Activated CD8-positive, alpha-beta memory T cell treated with anti-CD3 and anti-CD28 coated beads, Interleukin-2, amount 10 ng/mL, durations not matched to agents 7 days and 5 days (primary cell): ENCODE results near the gene METTL4. TPM values are rescaled to one million over a fixed set of nuclear protein-coding genes. Genes with fewer than 3 reads are reported as not detected.
A peak's percentile ranks its signal among the peaks of the same experiment; 100 is the strongest.
"Not testable (repeated sequence)": the region's sequence is repeated elsewhere in the genome, so short reads cannot be mapped to it uniquely, and the experiment has no call there.

Source experiments
- ATAC-seq: fragments of 150-1000 bp; cut with Tn5 transposase; one replicate; pipeline ENCODE4 v1.10.0; 2021; ENCODE audit warnings: moderate library complexity
- CTCF ChIA-PET: fragments of 350-600 bp; sonication (Branson Sonifier 250); formaldehyde crosslinking; loops from one replicate; lab custom pipeline; 2021; ENCODE audit warnings: antibody characterized with exemption; lab: Charles Lee
- DNase-seq: peaks from one replicate; pipeline ENCODE4 v3.0.0-alpha.2; 2020
- H3K27ac Mint-ChIP-seq: one replicate; pipeline ENCODE4 v1.8.0; 2021; ENCODE audit warnings: mild to moderate bottlenecking, mixed read lengths
- H3K27me3 Mint-ChIP-seq: one replicate; pipeline ENCODE4 v1.8.0; 2021; ENCODE audit warnings: mixed read lengths
- H3K36me3 Mint-ChIP-seq: one replicate; pipeline ENCODE4 v1.8.0; 2021; ENCODE audit warnings: mild to moderate bottlenecking, mixed read lengths
- H3K4me1 Mint-ChIP-seq: one replicate; pipeline ENCODE4 v1.8.0; 2021; ENCODE audit warnings: mixed read lengths
- H3K4me3 Mint-ChIP-seq: one replicate; pipeline ENCODE4 v1.8.0; 2021; ENCODE audit warnings: mild to moderate bottlenecking, moderate library complexity, mixed read lengths
- H3K9me3 Mint-ChIP-seq: one replicate; pipeline ENCODE4 v1.8.0; 2022; ENCODE audit warnings: low read depth, mixed read lengths
- total RNA-seq, 2 experiments: library from RNA; stranded (reverse); gene quantifications; one replicate each; pipeline ENCODE4 v1.2.3, GENCODE V29; 2021

The METTL4 gene
- total RNA-seq, 2 experiments from 2014 or later = 20.9 to 25.3 TPM

DNA sequence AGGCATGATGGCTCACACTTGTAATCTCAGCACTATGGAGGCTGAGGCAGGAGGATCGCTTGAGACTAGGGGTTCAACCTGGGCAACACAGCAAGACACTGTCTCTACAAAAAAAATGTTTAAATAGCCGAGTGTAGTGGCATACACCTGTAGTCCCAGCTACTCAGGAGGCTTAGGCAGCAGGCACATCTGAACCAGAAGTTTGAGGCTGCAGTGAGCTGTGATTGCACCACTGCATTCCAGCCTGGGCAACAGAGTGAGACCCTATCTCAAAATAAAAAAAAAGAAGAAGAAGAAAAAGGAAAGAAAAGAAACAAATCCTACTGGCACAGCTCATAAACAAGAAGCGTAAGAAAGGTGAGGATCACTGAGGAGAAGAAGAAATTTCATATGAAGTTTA lies 19.9 kb downstream of the METTL4 start:
- DNase-seq (no peak), ATAC-seq (no peak)
- Mint-ChIP-seq H3K36me3 (peaks cover 17% of the 10 kb centered on the region), H3K27me3 (no peaks in the 10 kb centered on the region), H3K9me3 (no peaks in the 10 kb centered on the region), H3K27ac (no peak overlapping the region), H3K4me1 (no peaks in the 10 kb centered on the region), H3K4me3 (no peak overlapping the region)
- CTCF ChIA-PET = interaction anchor here (1.0 kb wide), 1 partner anchor 10 kb away, joined by 3 read pairs; no protein-coding TSS in a partner anchor

DNA sequence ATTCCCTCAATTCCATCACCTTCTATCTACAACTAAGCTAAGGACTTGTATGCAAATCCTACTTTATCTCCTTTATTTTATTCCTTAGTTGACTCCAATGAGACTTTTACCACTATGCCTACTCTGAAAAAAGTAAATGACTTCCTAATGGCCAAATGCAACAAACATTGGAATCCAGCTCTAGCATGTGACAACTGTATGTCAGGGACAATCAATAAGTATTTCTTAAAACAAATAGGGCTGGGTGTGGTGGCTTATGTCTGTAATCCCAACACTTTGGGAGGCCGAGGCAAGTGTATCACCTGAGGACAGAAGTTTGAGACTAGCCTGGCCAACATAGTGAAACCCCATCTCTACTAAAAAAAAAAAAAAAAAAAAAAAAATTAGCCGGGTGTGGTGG lies 21.8 kb downstream of the METTL4 start:
- no peak for ATAC-seq
- no peaks in the 10 kb centered on the region for H3K9me3 Mint-ChIP-seq
- CTCF ChIA-PET = no interaction called here

GRCh38 chr18:2547477-2548087 lies 23.7 kb downstream of the METTL4 start:
- H3K36me3 Mint-ChIP-seq = peaks cover 15% of the 10 kb centered on the region
- no peak overlapping the region for H3K27ac Mint-ChIP-seq
- H3K4me3 Mint-ChIP-seq = no peak overlapping the region
- no peaks in the 10 kb centered on the region for H3K4me1 Mint-ChIP-seq
- CTCF ChIA-PET = interaction anchor here (1.0 to 2.0 kb wide), 8 partner anchors 10 to 443 kb away, joined by 3 to 7 read pairs (median 4); no protein-coding TSS in a partner anchor
- ATAC-seq (peak; percentile 47), DNase-seq (no peak)
- H3K9me3 Mint-ChIP-seq = no peaks in the 10 kb centered on the region
- H3K27me3 Mint-ChIP-seq = no peaks in the 10 kb centered on the region

More for the DNA sequence above, 21.8 kb downstream of the METTL4 start:
- no peak for DNase-seq
- no peaks in the 10 kb centered on the region for H3K4me1 Mint-ChIP-seq
- no peaks in the 10 kb centered on the region for H3K27me3 Mint-ChIP-seq
- no peak overlapping the region for H3K4me3 Mint-ChIP-seq
- H3K36me3 Mint-ChIP-seq = peaks cover 18% of the 10 kb centered on the region
- H3K27ac Mint-ChIP-seq = no peak overlapping the region

DNA sequence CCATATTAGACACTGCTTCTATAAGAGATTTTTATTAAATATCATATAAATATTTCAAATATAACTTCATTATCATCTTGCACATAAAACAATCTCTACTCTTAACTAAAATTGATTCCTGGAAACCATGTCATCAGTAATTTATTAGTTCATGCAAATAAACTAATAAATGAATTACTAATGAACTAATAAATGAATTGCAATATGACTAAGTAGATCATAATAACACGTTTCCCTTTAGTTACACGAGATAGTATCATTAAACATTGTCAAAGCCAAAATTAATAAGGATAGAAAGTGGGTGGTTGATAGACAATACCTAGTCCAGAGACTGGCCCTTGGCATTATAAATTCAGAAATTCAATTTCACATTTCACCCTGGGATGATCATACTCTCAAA lies 26.1 kb downstream of the METTL4 start:
- no peaks in the 10 kb centered on the region for H3K27me3 Mint-ChIP-seq
- H3K9me3 Mint-ChIP-seq = no peaks in the 10 kb centered on the region
- peaks cover 9% of the 10 kb centered on the region for H3K36me3 Mint-ChIP-seq
- no peak overlapping the region for H3K27ac Mint-ChIP-seq
- H3K4me3 Mint-ChIP-seq = no peak overlapping the region
- CTCF ChIA-PET = no interaction called here
- DNase-seq (no peak), ATAC-seq (no peak)
- H3K4me1 Mint-ChIP-seq = peaks cover 2% of the 10 kb centered on the region

DNA sequence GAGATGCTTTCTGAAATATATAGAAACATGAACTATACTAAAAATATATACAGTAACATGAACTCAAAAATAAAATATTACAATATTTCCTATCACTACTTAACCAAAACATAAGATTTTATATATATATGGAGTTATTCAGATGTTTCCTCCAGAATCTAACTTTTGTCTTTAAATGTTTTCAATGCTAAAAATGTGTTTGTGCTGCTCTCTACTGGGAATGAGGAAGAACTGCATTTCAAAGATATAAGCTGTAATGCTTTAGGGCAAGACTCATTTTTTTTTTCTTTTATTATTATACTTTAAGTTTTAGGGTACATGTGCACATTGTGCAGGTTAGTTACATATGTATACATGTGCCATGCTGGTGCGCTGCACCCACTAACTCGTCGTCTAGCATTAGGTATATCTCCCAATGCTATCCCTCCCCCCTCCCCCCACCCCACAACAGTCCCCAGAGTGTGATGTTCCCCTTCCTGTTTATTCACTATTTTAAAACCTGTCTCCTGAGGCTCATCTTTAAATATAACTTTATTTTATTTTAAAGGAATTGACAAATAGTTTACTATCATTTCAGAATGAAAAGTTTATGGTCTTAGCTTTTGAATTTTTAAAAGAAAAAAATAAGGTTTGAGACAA lies 29.3 kb downstream of the METTL4 start:
- not testable (repeated sequence) for H3K4me3 Mint-ChIP-seq, ATAC-seq, H3K4me1 Mint-ChIP-seq, DNase-seq, H3K27ac Mint-ChIP-seq, H3K36me3 Mint-ChIP-seq, H3K9me3 Mint-ChIP-seq, H3K27me3 Mint-ChIP-seq
- CTCF ChIA-PET = interaction anchor here (0.6 to 2.4 kb wide), 22 partner anchors 8 to 1887 kb away, joined by 3 to 24 read pairs (median 3); partner anchors contain the start of genes METTL4 and NDC80

- DNase-seq (no peak), ATAC-seq (no peak)
- CTCF ChIA-PET = no interaction called here
- Mint-ChIP-seq H3K27me3 (no peaks in the 10 kb centered on the region), H3K4me3 (no peak overlapping the region), H3K27ac (no peak overlapping the region), H3K9me3 (no peaks in the 10 kb centered on the region), H3K36me3 (peaks cover 11% of the 10 kb centered on the region), H3K4me1 (peaks cover 2% of the 10 kb centered on the region)
Measured at GRCh38 chr18:2540575-2540974, 30.7 kb downstream of the METTL4 start.

- H3K4me1 Mint-ChIP-seq = peaks cover 2% of the 10 kb centered on the region
- no peak overlapping the region for H3K27ac Mint-ChIP-seq
- no peak for ATAC-seq
- H3K36me3 Mint-ChIP-seq = peaks cover 21% of the 10 kb centered on the region
- DNase-seq = no peak
- CTCF ChIA-PET = no interaction called here
- H3K9me3 Mint-ChIP-seq = no peaks in the 10 kb centered on the region
- H3K4me3 Mint-ChIP-seq = no peak overlapping the region
- no peaks in the 10 kb centered on the region for H3K27me3 Mint-ChIP-seq
Measured at GRCh38 chr18:2538844-2539243, 32.5 kb downstream of the METTL4 start.

GRCh38 chr18:2538236-2538635 lies 33.1 kb downstream of the METTL4 start:
- DNase-seq = no peak
- Mint-ChIP-seq H3K4me1 (peaks cover 2% of the 10 kb centered on the region), H3K9me3 (no peaks in the 10 kb centered on the region), H3K4me3 (no peak overlapping the region), H3K36me3 (peaks cover 23% of the 10 kb centered on the region), H3K27ac (no peak overlapping the region), H3K27me3 (no peaks in the 10 kb centered on the region)
- no peak for ATAC-seq
- CTCF ChIA-PET = interaction anchor here (1.3 kb wide), 1 partner anchor 9 kb away, joined by 4 read pairs; no protein-coding TSS in a partner anchor

GRCh38 chr18:2537296-2537695 lies 34.0 kb downstream of the METTL4 start:
- no peak overlapping the region for H3K27ac Mint-ChIP-seq
- DNase-seq (no peak), ATAC-seq (no peak)
- H3K9me3 Mint-ChIP-seq = no peaks in the 10 kb centered on the region
- H3K4me1 Mint-ChIP-seq = peaks cover 2% of the 10 kb centered on the region
- H3K27me3 Mint-ChIP-seq = no peaks in the 10 kb centered on the region
- peaks cover 28% of the 10 kb centered on the region for H3K36me3 Mint-ChIP-seq
- CTCF ChIA-PET = interaction anchor here (0.7 to 1.3 kb wide), 3 partner anchors 10 to 431 kb away, joined by 3 to 4 read pairs (median 3); no protein-coding TSS in a partner anchor
- no peak overlapping the region for H3K4me3 Mint-ChIP-seq

DNA sequence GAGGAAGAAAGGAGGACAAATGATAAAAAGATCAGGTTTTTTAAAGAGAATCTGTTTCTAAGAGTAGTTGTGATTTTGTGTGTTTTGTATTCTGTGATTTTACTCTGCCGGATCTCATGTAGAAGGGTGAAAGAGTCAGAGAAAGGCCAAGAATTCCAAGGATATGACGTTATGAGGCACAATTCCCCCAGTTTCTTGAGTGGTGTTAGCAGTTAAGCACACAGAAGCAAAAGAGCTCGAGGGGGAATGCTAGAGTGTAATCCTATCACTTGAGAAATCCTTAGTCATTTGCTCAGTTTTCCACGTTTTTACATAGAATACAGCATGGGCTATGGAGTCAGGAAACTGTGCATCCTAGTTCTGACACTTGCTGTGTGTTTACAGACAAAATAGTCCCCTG lies 34.8 kb downstream of the METTL4 start:
- no peaks in the 10 kb centered on the region for H3K9me3 Mint-ChIP-seq
- H3K4me3 Mint-ChIP-seq = no peak overlapping the region
- H3K36me3 Mint-ChIP-seq = peaks cover 28% of the 10 kb centered on the region
- ATAC-seq (no peak), DNase-seq (no peak)
- H3K4me1 Mint-ChIP-seq = no peaks in the 10 kb centered on the region
- H3K27me3 Mint-ChIP-seq = no peaks in the 10 kb centered on the region
- CTCF ChIA-PET = interaction anchor here (0.8 to 1.5 kb wide), 2 partner anchors 12 to 430 kb away, joined by 3 read pairs; no protein-coding TSS in a partner anchor
- H3K27ac Mint-ChIP-seq = no peak overlapping the region

GRCh38 chr18:2536063-2536462 lies 35.2 kb downstream of the METTL4 start:
- Mint-ChIP-seq H3K4me3 (no peak overlapping the region), H3K4me1 (no peaks in the 10 kb centered on the region), H3K36me3 (peaks cover 27% of the 10 kb centered on the region), H3K27ac (no peak overlapping the region), H3K27me3 (no peaks in the 10 kb centered on the region), H3K9me3 (no peaks in the 10 kb centered on the region)
- ATAC-seq (no peak), DNase-seq (no peak)
- CTCF ChIA-PET = interaction anchor here (1.5 kb wide), 1 partner anchor 12 kb away, joined by 3 read pairs; no protein-coding TSS in a partner anchor

- Mint-ChIP-seq H3K36me3 (peaks cover 27% of the 10 kb centered on the region), H3K9me3 (no peaks in the 10 kb centered on the region), H3K27me3 (no peaks in the 10 kb centered on the region), H3K4me3 (no peak overlapping the region), H3K27ac (no peak overlapping the region), H3K4me1 (no peaks in the 10 kb centered on the region)
- DNase-seq = no peak
- CTCF ChIA-PET = interaction anchor here (1.5 kb wide), 1 partner anchor 13 kb away, joined by 3 read pairs; no protein-coding TSS in a partner anchor
- ATAC-seq = no peak
Measured at GRCh38 chr18:2535419-2535910, 35.8 kb downstream of the METTL4 start.

DNA sequence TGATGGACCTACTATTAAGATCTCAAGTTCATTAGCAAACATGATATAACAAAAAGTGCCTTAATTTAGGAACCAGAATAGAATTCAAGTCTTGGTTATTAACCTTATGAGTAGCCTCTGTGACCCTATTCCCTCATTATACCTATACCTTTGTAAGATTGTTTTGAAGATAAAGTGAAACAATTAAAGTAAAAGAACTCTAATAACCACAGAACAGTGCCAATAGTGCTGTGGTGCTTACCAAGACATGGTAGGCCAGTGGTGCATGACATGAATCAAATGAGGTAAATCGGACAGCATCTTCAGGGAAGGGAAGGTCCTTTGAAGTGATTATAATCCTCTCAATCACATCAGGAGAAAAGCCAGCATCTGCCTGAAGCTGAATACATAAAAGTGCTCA lies 36.4 kb downstream of the METTL4 start:
- DNase-seq (no peak), ATAC-seq (no peak)
- H3K27ac Mint-ChIP-seq = no peak overlapping the region
- H3K27me3 Mint-ChIP-seq = no peaks in the 10 kb centered on the region
- no peaks in the 10 kb centered on the region for H3K4me1 Mint-ChIP-seq
- no peak overlapping the region for H3K4me3 Mint-ChIP-seq
- H3K36me3 Mint-ChIP-seq = peaks cover 27% of the 10 kb centered on the region
- CTCF ChIA-PET = no interaction called here
- no peaks in the 10 kb centered on the region for H3K9me3 Mint-ChIP-seq
